Left hindlimb (tissue), 1 donor: ENCODE data around the gene SURF4.
"Not testable (repeated sequence)": the region's sequence is repeated elsewhere in the genome, so short reads cannot be mapped to it uniquely, and the experiment has no call there.

ENCODE experiments used
- DNase-seq: peaks from one replicate; pipeline ENCODE4 v3.0.0-alpha.2; 2018

Gene SURF4

DNA sequence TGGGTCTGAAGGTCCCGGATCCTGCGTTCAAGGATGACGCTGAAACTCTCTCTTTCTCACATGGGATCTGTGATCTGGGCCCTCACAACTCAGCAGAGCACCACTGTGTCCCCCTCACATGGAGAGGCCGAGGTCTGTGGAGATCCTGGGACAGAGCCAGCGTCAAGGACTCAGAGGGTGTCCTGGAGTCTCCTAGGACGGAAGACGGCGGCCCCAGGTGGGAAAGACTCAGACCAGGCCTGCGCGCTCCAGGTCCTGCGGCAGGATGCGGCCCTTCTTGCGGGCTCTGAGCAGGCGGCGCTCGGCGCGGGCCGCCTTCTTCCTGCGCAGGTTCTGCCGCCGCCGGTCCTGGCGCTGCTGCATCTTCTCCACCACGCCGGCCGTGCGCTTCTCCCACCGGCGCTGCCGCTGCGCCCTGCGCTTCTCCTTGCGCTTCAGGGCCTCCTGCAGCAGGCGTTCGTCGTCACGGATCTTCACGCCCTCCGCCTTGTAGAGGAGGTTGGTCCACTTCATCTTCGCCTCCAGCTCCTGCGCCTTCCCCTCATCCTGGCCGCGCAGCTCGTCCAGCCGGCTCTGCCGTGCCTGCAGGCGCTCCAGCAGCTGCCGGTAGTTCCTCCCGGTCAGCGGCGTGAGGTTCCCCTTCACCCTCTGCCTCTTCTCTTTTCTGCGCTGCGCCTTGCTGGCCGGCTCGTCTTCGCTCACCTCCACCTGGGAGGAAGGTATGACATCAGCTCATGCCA, 44.0 kb downstream of the SURF4 start:
- no peak for DNase-seq

DNA sequence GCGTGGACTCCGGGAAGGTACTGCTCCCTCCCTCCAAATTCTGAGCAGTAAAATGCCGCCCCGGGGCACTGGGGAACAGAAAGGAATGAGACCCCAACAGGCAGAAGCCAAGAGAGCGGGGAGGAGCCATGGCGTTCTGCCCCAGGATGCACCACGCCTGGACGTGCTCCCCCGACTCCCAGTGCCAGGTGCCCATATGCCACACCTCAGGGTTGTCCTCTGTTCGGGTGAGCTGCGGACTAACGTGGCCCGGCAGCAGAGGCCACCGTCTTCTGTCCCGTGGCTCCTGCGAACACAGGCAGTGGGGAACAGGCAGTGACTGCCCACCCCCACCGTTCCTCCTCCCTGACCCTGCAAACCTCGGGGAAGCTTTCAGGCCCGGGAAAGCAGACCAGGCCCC, 44.6 kb downstream of the SURF4 start:
- no peak for DNase-seq

DNA sequence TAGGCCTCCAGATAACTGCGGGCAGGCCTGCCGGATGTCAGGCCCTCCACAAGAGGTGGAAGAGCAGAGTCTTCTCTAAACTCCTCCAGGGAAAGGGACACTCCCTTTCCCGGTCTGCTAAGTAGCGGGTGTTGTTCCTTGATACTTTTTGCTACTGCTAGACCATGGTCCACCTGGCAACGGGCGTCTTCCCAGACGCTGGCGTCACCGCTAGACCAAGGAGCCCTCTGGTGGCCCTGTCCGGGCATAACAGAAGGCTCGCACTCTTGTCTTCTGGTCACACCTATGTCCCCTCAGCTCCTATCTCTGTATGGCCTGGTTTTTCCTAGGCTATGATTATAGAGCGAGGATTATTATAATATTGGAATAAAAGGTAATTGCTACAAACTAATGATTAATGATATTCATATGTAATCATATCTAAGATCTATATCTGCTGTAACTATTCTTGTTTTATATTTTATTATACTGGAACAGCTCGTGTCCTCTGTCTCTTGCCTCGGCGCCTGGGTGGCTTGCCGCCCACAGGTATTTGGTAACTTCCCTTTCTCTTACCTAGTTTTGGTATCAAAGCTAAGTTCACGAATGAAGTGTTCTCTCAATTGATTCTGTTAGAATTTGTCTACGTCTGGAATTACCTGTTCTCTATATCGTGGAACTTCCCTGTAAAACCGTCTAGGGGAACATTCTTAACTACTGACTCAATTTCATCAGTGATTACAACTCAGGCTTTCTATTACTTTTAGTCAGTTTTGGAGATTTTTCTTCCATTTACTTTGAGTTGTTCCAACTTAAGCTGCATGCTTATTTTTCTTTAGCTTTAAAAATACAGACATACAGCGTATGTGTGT, 46.3 kb downstream of the SURF4 start:
- not testable (repeated sequence) for DNase-seq

DNA sequence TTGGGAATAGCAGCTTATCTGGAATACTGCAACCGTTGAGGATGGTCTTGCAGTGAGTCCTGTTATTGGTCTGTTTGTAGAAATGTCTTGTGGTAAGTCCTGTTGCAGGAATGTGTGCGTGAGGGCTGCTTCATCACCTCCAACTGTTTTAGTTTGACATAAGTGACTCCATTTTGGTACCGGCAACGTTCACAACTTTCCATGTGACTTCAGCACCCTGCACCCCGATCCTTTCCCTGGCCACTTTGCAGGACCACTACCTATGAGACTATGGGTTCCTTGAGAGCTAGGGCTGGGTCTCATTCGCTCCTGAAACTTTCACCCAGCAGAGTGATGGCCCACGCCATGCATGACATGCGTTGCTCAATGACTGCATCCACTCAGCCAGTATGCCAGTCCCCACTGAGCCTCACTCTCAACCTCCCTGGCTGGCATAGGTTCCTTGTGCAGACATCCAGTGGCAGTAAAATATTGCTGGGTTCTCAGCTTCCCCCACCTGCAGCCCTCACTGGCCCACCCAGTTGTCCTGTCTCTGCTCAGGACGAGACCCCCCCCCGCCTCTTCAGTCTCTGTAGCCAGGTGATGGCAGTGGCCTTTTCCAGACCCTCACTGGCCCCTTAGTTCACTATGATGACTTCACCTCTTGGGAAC, 47.9 kb downstream of the SURF4 start:
- no peak for DNase-seq

DNA sequence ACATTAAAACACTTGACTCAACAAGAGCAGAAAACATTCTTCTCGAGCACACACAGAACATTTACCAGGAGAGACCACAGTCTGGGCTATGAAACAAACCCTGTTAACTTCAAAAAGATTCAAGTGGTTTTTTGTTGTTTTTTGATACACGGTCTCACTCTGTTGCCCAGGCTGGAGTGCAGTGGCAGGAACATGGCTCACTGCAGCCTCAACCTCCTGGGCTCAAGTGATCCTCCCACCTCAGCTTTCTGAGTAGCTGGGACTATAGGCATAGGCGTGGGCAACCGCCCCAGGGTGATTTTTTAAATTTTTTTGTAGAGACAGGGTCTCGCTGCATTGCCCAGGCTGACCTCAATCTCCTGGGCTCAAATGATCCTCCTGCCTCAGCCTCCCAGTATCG, 48.8 kb downstream of the SURF4 start:
- not testable (repeated sequence) for DNase-seq

DNA sequence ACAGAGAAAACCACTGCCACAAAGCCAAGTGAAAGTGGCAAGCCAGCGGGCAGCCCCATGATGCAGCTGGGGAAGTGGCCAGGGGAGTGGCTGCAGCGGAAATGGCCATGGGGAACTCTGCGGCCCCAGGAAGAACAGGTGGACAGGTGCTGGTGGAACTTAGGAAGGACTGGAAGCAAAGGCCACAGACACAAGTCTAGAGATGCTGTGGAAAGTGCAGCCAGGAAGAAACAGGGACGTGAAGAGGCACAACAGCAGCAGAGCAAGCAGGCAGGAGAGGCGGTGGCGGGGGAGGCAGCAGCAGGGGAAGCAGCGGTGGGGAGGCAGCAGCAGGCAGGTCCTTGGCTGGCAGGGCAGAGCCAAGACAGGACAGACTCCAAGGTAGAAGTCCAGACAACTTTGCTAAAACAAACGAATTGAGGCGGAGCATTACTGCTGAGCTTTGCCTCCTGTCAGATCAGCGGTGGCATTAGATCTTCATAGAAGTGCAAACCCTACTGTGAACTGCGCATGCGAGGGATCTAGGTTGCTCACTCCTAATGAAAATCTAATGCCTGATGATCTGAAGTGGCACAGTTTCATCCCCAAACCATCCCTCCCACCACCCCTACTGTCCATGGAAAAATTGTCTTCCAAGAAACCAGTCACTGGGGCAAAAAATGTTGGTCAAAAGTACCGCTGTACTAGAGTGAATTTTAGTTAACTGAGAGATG, 51.7 kb downstream of the SURF4 start:
- DNase-seq: no peak

DNA sequence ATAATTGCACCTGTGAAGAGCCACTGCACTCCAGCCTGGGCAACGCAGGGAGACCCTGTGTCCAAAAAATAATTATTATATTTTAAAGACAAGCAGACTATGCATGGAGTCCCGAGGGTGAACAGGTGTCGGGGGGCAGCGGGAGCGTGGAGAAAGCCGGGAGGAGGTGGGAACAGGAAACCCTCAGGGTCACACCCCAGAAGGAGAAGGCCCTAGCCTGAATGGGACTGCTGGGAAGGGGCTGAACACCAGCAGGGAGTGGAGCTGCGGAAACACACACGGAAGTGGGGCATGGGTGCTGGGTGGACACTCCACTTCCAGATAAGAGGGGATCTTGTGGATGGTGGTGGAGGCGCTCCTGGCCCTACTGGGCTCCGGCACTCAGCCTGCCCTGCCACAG, 52.6 kb downstream of the SURF4 start:
- DNase-seq: no peak

DNA sequence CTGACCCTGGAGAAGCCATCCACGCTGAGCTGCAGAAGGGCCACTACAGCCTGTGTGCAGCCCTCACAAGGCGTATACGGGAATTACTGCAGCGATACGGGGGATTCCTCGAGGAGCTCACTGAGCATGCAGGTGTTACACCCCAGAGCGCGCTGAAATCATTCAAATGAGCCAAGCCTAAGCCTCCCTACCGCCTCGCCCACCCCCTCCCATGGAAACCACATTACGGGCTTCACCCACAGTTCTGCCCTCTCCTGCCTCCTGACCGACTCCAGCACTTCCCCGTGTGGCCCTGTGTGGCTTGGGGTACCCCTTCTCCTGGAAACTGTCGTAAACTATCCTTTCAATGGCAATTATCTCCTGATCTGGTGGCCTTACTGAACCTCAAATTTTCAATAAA, 53.2 kb downstream of the SURF4 start:
- DNase-seq: no peak

DNA sequence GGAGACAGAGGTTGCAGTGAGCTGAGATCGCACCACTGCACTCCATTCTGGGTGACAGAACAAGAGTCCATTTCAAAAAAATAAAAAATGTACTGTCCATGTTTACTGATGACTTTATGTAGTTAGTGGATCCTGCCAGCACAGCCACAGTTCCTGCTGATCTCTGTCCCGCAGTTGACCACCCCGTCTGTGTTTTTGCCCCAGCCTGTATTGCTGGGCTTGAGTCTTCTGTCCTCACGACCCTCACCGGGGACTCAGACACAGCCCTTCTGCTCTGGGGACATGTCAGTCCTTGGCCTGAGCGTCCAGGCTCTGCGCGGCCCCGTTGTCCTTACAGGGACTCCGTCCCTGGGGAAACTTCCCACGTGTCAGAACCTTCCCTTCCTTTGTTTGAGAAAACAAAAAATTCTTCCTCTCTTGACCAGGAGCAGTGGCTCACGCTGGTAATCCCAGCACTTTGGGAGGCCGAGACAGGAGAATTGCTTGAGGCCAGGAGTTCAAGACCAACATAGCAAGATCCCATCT, 54.4 kb downstream of the SURF4 start:
- DNase-seq: no peak

DNA sequence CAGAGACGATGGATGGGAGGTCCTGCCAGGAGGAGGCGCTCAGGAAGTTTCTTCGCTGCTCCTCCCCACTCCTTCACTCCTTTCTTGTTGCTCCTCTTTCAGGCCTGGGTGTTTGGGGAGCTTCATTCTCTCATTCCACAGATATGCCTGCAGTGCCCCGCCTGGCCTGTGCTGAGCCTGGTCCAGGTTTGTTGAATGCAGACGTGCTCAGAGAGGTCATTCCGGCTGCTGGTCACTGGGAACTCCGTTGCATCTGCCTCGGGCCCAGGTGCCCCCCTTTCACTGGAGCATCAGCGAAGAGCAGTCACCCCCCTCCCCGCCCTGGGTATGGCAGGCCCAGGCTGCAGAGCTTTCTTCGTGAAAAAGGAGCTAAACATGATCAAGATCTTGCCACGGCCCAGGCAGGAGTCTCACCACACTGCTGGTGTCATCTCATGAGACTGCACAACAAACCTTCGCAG, 55.4 kb downstream of the SURF4 start:
- DNase-seq: no peak

DNA sequence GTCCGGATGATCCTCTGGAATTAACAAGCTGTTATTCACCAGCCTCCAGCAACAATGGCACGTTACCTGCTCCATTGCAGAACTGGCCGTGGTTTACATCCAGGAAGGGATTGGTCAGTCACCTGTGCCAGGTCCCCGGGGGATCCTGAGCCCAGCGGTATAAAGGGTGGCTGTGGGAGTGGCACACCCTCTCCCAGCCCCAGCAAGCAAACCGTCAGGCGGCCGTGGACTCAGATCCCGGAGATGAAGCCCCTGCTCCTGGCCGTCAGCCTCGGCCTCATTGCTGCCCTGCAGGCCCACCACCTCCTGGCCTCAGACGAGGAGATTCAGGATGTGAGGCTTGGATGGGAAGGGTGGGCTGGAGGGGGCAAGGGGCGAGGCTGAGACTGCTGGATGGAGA, 58.3 kb downstream of the SURF4 start:
- DNase-seq: not testable (repeated sequence)

DNA sequence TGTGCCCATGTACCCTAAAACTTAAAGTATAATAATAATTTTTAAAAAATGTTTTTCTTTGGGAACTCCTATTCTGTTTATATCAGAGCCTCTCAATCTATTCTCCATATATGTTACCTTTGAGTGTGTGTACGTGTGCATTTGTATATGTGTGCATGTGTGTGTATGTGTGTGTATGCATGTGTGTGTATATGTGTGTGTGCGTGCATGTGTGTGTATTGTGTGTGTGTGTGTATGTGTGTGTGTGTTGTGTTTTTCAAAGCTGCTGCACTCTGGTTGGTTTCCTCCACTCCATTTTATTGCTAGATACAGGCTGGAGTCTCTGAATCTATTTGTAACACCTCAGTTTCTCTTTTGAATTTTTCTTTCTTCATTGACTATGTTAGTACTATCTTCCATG, 59.9 kb downstream of the SURF4 start:
- DNase-seq: no peak
